ENCODE data around the gene FANCM.

DNA sequence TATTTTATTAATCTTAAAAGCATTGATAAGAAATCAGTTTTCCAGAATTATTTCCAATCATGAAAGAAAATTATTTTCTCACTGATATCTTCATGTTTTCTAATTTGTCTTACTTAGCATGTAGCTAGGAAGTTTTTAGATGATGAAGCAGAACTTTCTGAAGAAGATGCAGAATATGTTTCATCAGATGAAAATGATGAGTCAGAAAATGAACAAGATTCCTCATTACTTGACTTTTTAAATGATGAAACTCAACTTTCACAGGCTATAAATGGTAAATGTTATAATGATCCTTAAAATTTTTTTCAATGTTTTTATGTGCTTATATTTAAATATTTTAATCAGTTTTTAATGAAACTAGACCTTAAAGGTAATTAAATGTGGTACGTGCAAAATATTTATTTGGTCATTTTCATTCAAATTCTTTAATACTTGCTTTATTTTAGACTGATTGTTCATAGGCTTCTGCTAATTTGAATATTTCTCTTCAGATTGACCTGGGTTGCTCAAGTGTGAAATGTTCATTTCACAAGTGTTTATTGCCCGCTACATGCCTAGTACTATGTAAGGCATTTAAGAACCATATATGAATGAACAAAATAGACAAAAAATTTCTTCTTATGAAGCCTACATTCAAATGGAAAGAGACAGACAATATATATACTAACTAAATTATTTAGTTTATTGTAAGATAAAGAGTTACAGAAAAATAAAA is 49.5 kb downstream of the FANCM start:
- TF ChIP-seq, protein P1, sequence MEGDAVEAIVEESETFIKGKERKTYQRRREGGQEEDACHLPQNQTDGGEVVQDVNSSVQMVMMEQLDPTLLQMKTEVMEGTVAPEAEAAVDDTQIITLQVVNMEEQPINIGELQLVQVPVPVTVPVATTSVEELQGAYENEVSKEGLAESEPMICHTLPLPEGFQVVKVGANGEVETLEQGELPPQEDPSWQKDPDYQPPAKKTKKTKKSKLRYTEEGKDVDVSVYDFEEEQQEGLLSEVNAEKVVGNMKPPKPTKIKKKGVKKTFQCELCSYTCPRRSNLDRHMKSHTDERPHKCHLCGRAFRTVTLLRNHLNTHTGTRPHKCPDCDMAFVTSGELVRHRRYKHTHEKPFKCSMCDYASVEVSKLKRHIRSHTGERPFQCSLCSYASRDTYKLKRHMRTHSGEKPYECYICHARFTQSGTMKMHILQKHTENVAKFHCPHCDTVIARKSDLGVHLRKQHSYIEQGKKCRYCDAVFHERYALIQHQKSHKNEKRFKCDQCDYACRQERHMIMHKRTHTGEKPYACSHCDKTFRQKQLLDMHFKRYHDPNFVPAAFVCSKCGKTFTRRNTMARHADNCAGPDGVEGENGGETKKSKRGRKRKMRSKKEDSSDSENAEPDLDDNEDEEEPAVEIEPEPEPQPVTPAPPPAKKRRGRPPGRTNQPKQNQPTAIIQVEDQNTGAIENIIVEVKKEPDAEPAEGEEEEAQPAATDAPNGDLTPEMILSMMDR (optimal IDR thresholded peaks at IDR 0.05 in 1 of 3, IDR thresholded peaks at IDR 0.05 in 1 of 3, conservative IDR thresholded peaks at IDR 0.05 in 1 of 3; ENCODE audit: extremely low read depth in 1 of 3, insufficient read depth in 2 of 3, low read length in 3 of 3): no peak
- no peak for TF ChIP-seq EZH2 (IDR thresholded peaks at IDR 0.05; ENCODE audit: low read length)

All from keratinocyte (primary cell).